OCI-LY1 (cell line): ENCODE results near the gene ATP8B1.

ENCODE experiments used
- H2AFZ ChIP-seq: fragments of 200-600 bp; sonication (generic), shearing (Covaris generic); 2 replicates; pipeline ENCODE4 v1.6.0; 2014; ENCODE audit warnings: antibody characterized with exemption, mild to moderate bottlenecking, low read length
- H3F3A ChIP-seq: fragments of 200-600 bp; sonication (generic), shearing (Covaris generic); 2 replicates; pipeline ENCODE4 v1.6.0; 2014; ENCODE audit warnings: mild to moderate bottlenecking, antibody characterized with exemption, low read length, moderate library complexity; ENCODE audit not compliant: insufficient read depth
- H3K27ac ChIP-seq: fragments of 200-600 bp; sonication (generic); 2 replicates; pipeline ENCODE4 v1.5.1; 2014; ENCODE audit warnings: low read length, mixed run types, mild to moderate bottlenecking, low read depth; ENCODE audit not compliant: poor library complexity, severe bottlenecking
- H3K27me3 ChIP-seq: fragments of 200-600 bp; sonication (generic); 2 replicates; pipeline ENCODE4 v1.6.0; 2014; ENCODE audit warnings: antibody characterized with exemption, mild to moderate bottlenecking, low read length, moderate library complexity; ENCODE audit not compliant: insufficient read depth
- H3K36me3 ChIP-seq: fragments of 200-600 bp; sonication (generic); 2 replicates; pipeline ENCODE4 v1.6.1; 2014; ENCODE audit warnings: mild to moderate bottlenecking, antibody characterized with exemption, low read length, moderate library complexity, mixed read lengths; ENCODE audit not compliant: insufficient read depth
- H3K4me1 ChIP-seq: fragments of 200-600 bp; sonication (generic); 2 replicates; pipeline ENCODE4 v1.5.1; 2014; ENCODE audit warnings: mild to moderate bottlenecking, low read length, moderate library complexity; ENCODE audit not compliant: insufficient read depth, severe bottlenecking
- H3K4me2 ChIP-seq: fragments of 200-600 bp; sonication (generic), shearing (Covaris generic); 2 replicates; pipeline ENCODE4 v1.6.1; 2014; ENCODE audit warnings: low read length
- H3K4me3 ChIP-seq: fragments of 200-600 bp; sonication (generic); 2 replicates; pipeline ENCODE4 v1.5.1; 2014; ENCODE audit warnings: low read length, low read depth, mild to moderate bottlenecking, mixed read lengths; ENCODE audit not compliant: poor library complexity, severe bottlenecking
- H3K79me2 ChIP-seq: fragments of 200-600 bp; shearing (Covaris generic); 2 replicates; pipeline ENCODE4 v1.6.1; 2016; ENCODE audit warnings: mixed run types, low read length, mixed read lengths; ENCODE audit not compliant: insufficient read depth
- H3K9ac ChIP-seq: fragments of 200-600 bp; sonication (generic), shearing (Covaris generic); 2 replicates; pipeline ENCODE4 v1.6.1; 2014; ENCODE audit warnings: mild to moderate bottlenecking, low read length, mixed read lengths
- H3K9me2 ChIP-seq: fragments of 200-600 bp; sonication (generic), shearing (Covaris generic); 2 replicates; pipeline ENCODE4 v1.6.1; 2014; ENCODE audit warnings: low read depth, mild to moderate bottlenecking, low read length, mixed read lengths
- H3K9me3 ChIP-seq: fragments of 200-600 bp; shearing (Covaris generic); 2 replicates; pipeline ENCODE4 v1.6.1; 2014; ENCODE audit warnings: low read length, mixed read lengths
- H4K20me1 ChIP-seq: fragments of 200-600 bp; sonication (generic), shearing (Covaris generic); 2 replicates; pipeline ENCODE4 v1.6.0; 2016; ENCODE audit warnings: mild to moderate bottlenecking, low read length; ENCODE audit not compliant: insufficient read depth
- EZH2 ChIP-seq: fragments of 200-600 bp; sonication (generic), shearing (Covaris generic); IDR thresholded peaks from 2 replicates; pipeline ENCODE4 v1.8.0; 2017; ENCODE audit warnings: borderline replicate concordance, mixed run types, mild to moderate bottlenecking, antibody characterized with exemption, low read length, moderate library complexity, mixed read lengths
- TF ChIP-seq, protein P1 (sequence below): fragments of 200-600 bp; sonication (generic), shearing (Covaris generic); IDR thresholded peaks from 2 replicates; pipeline ENCODE4 v1.5.1; 2017; ENCODE audit warnings: mild to moderate bottlenecking, antibody characterized with exemption, low read length, moderate library complexity, mixed read lengths

The ATP8B1 gene

GRCh38 chr18:57798713-57799373, 4.3 kb downstream of the ATP8B1 start:
- Histone ChIP-seq H3K9me3 (no peaks in the 10 kb centered on the region), H2AFZ (no peak overlapping the region), H3K4me2 (no peak overlapping the region), H3K9ac (no peak overlapping the region), H3K9me2 (no peaks in the 10 kb centered on the region), H3K27me3 (peaks cover 9% of the 10 kb centered on the region; the same call in 1 of the 2 replicates), H3F3A (no peaks in the 10 kb centered on the region), H3K36me3 (no peaks in the 10 kb centered on the region), H4K20me1 (no peaks in the 10 kb centered on the region), H3K4me1 (no peaks in the 10 kb centered on the region), H3K27ac (no peak overlapping the region), H3K79me2 (no peaks in the 10 kb centered on the region), H3K4me3 (no peak overlapping the region)
- TF ChIP-seq EZH2 = no peak
- TF ChIP-seq, protein P1, sequence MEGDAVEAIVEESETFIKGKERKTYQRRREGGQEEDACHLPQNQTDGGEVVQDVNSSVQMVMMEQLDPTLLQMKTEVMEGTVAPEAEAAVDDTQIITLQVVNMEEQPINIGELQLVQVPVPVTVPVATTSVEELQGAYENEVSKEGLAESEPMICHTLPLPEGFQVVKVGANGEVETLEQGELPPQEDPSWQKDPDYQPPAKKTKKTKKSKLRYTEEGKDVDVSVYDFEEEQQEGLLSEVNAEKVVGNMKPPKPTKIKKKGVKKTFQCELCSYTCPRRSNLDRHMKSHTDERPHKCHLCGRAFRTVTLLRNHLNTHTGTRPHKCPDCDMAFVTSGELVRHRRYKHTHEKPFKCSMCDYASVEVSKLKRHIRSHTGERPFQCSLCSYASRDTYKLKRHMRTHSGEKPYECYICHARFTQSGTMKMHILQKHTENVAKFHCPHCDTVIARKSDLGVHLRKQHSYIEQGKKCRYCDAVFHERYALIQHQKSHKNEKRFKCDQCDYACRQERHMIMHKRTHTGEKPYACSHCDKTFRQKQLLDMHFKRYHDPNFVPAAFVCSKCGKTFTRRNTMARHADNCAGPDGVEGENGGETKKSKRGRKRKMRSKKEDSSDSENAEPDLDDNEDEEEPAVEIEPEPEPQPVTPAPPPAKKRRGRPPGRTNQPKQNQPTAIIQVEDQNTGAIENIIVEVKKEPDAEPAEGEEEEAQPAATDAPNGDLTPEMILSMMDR = no peak

DNA sequence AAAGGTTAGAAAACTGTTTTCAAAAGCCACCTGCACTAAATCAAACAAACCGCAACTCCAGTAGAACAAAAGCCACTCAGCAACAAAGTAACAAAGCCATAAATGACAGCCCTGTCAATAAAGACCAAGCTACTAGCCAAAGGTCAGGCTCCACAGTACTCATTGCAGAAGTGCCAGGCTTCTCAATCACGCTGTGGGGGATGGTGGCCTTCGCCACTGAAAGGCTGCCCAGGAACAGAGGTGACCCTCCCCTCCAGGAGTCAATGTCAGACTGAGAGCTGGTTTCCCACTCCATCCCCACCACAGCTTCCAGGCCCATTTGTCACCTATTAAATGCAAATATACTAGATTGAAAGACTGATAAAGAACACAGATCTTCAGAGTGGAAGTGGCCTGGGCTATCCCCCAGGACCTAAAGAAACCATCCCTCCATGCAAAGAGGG, 5.9 kb downstream of the ATP8B1 start:
- Histone ChIP-seq H3K9me3 (no peaks in the 10 kb centered on the region), H3K27ac (no peak overlapping the region), H3K36me3 (no peaks in the 10 kb centered on the region), H3K9me2 (no peaks in the 10 kb centered on the region), H3K9ac (no peak overlapping the region), H3K4me1 (no peaks in the 10 kb centered on the region), H2AFZ (no peak overlapping the region), H3K79me2 (no peaks in the 10 kb centered on the region), H3F3A (no peaks in the 10 kb centered on the region), H3K27me3 (0 out of 2 replicates have a peak, but pooled peaks cover 4% of the 10 kb centered on the region), H3K4me2 (no peak overlapping the region), H3K4me3 (no peak overlapping the region), H4K20me1 (no peaks in the 10 kb centered on the region)
- TF ChIP-seq, protein P1 = no peak
- TF ChIP-seq EZH2 = no peak

DNA sequence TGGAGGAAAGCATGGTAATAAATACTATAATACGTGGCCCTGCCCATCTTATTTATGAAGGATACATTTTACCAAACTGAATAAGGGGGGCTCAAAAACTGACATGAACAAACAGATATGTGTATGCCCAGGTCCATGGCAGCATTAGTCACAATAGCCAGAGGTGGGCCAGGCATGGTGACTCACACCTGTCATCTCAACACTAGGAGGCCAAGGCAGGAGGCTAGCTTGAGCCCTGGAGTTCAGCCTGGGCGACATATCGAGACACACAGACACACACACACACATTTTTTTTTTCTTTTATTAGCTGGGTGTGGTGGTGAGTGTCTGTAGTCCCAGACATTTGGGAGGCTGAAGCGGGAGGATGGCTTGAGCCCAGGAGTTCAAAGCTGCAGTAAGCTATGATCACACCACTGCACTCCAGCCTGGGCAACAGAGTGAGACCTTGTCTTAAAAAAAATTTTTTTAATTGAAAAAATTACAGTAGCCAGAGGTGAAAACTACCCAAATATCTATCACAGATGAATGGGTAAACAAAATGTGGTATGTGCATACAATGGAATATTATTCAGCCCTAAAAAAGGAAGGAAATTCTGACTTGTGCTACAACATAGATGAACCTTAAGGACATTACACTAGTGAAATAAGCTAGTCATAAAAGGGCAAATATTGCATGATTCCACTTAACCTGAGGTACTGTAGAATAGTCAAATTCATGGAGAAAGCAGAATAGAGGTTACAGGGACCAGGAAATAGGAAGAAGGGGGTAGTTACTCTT, 8.0 kb downstream of the ATP8B1 start:
- H3K36me3 ChIP-seq = no peaks in the 10 kb centered on the region
- H3F3A ChIP-seq = no peaks in the 10 kb centered on the region
- H3K4me3 ChIP-seq = no peak overlapping the region
- no peaks in the 10 kb centered on the region for H3K27me3 ChIP-seq
- H3K79me2 ChIP-seq = no peaks in the 10 kb centered on the region
- no peaks in the 10 kb centered on the region for H3K9me3 ChIP-seq
- H3K27ac ChIP-seq = no peak overlapping the region
- no peaks in the 10 kb centered on the region for H4K20me1 ChIP-seq
- H2AFZ ChIP-seq = no peak overlapping the region
- no peak overlapping the region for H3K4me2 ChIP-seq
- H3K9ac ChIP-seq = no peak overlapping the region
- no peaks in the 10 kb centered on the region for H3K9me2 ChIP-seq
- no peak for TF ChIP-seq EZH2
- TF ChIP-seq, protein P1 = no peak
- H3K4me1 ChIP-seq = no peaks in the 10 kb centered on the region
